TTC549 (cell line): Measurements from ENCODE around the gene SIGMAR1.
"Not testable (repeated sequence)": the region's sequence is repeated elsewhere in the genome, so short reads cannot be mapped to it uniquely, and the experiment has no call there.

Experiments used
- FAIRE-seq: peaks from 2 replicates; lab custom pipeline; 2012; peaks lifted over from hg19 to GRCh38; lab: Jason Lieb, UNC

Gene SIGMAR1

DNA sequence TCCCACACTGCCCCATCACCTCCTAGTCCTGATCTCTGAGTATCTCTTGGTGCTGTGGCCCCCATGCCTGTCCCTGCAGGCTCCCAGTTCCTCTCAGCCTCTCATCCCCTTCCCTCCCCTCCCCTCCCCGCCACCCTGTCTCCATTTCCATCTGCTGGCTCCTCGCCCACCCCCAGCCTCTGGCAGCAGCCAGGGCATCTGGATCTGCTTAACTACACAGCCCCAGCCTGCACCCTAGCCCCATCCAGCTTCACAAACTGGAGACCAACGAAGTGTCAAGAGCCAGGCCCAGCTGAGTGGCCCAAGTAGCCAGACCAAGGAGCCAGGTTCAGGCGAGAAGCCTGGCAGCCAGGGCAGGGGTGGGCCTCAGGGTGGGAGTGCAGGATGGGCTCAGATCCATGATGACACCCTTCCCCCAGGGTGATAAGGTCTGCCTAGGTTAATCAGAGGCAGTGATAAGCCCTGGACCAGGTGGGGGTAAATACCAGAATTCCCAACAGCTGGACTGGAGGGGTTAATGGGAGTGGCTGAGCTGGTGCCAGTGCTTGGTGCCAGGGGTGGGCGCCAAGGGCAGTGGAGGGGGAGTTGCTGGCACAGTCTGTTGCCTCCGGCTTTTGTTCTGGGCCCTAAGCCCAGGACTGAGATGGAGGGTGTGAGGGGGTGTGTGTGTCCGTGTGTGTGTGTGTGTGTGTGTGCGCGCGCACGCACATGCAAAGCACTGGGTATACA is 16.9 kb upstream of the SIGMAR1 start:
- FAIRE-seq = no peak

DNA sequence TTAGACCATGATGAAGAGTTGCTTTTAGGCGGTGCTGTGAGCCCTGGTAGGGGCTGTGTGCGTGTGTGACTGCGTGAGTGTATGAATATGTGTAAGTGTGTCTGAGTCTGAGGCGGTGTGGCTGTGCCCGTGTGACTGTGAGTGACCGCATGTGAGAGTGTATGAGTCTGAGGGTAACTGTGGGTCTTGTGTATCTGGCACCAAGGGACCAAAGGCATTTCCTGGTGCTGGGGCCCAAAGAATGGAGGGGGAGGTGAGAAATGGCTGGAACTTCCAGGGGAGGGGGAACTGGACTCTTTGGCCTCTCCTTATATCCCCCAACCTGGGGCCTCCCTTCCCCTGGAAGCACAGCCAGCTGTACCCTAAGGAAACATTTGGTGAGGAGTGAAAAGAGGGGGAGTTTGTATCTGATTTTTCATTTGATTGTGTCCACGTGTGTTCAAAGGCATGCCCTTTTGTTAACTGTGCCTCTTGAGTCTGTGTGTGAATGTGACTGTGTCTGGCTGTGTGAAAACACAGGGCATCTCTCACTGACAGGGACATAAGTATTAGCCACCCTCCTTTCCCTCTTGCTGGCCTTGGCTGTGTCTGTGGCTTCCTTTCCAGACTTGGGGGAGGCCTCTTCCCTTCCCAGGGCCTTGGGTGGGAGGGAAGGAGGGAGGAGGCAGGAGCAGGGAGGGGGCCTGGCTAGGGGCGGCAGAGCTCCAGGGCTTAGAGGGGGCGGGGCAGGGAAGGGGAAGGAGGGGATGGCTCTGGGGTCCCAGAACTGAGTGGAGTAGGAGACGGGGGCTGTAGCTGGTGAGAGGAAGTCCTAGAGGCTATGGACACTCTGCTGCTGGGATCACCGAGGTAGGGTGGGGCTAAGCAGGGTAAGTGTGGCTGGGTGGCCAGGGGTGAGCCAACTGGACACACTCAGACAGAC is 15.8 kb upstream of the SIGMAR1 start:
- no peak for FAIRE-seq

DNA sequence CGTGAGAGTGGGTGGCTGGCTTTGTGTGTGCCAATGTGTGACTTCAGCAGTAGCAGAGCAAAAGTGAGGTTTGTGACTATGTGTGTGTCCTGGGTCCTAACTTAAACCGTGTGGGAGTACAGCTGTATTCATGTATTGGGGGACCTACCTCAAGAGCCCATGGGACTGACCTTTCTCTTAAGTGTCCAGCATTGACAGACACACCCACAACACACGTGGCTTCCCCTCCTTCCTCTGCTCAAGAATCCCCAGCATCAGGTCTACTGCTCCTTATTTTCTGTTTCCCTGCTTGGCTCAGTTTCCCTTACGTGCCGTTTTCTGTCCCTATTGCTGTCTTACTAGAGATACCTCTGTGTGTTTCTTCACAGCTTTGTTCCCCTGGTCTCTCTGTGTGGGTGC is 15.0 kb upstream of the SIGMAR1 start:
- no peak for FAIRE-seq

DNA sequence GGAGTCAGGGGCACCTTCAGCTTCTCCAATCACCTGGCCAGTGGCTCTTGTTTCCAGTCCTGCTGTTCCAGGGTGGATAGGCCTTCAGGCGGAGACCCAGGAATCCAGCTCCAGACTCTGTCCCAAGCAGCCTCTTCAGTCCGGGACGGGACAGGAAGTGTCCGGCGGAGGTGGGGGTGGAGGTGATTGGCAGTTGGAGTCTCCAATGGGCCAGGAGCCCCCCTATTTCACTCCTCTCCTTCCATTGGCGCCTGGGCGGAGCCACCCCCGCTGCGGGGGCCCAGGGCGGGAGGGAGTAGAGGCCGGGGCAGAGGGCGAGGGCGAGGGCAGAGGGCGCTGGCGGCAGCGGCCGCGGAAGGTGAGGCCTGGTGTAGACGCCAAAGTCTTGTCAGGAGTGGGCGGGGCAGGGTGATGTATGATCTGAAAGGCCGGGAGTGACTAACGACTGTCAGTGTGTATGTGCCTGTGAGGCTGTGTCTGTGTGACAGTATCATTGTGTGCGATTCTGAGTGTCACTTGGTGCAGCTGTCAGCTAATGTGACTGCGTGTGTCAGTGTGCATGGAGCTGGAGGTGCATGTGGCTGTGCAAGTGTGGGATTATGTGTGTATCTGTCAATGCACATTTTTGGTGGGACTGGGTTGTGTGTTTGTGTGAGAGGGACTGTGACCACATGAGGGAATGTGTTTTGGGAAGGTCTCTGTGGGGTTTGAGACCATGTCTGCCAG is 14.5 kb upstream of the SIGMAR1 start, which contains the start of gene IL11RA:
Gene IL11RA, plus strand, starts transcription at position 310 of the 726 bp plus-strand sequence. CDS start 3,033 bp downstream, outside the sequence.
- FAIRE-seq = no peak

DNA sequence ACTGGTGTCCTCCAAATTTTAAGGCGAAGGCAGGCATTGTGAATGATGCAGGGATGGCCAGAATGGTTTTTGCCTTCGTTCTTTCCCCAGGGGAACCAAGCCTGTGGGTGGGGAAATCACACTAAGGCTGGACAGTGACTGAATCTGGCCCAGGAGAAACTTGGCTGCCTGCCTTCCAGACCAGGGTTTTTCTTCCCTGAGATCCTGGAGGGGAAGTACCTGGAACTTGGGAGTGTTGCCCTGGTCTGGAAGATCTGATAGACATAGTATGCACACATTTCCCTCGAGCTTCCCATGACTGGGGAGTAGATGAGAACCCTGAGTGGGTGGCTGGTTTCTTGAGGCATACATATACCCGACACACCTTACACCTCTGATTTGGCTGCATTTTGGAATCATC is 13.7 kb upstream of the SIGMAR1 start:
- FAIRE-seq = no peak

DNA sequence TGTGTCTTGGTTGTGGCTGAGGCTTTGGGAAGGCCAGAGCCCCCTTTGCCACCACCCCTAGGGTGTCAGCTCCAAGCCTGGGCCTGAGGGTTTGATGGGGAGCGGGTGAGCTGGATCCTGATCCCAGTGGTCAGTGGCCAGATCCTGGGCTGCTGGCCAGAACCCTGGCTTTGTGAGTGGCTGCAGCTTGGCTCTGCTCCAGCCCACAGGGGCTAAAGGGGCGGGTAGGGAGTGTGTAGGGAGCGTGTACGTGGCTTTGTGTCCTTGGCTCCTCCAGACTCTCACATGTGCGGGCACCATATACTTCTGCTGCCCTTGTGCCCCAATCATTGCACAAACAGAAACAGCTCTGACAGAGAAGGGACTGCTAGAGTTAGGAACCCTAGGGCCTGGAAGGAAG is 13.2 kb upstream of the SIGMAR1 start:
- no peak for FAIRE-seq

DNA sequence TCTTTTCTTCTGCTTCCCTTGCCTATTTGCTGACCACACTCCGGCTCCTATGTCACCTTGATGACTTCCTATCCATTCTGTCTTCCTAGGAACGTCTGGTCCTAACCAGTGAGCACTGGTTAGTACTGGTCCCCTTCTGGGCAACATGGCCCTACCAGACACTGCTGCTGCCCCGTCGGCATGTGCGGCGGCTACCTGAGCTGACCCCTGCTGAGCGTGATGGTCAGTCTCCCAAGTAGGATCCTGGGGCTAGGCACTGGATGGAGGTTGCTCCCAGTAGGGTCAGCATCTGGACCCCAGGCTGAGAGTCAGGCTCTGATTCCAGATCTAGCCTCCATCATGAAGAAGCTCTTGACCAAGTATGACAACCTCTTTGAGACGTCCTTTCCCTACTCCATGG is 11.1 kb upstream of the SIGMAR1 start:
- no peak for FAIRE-seq

DNA sequence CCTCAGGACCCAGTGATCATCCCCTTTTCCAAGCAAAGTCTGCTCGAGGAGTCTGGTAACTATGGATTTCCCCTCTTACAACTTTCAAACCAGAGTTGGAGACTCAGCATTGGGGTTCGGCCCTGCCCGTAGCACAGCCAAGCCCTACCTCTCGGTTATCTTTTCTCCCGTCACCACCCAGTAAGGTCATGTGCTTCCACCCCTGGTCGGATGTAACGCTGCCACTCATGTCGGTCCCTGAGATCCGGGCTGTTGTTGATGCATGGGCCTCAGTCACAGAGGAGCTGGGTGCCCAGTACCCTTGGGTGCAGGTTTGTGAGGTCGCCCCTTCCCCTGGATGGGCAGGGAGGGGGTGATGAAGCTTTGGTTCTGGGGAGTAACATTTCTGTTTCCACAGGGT is 10.1 kb upstream of the SIGMAR1 start:
- FAIRE-seq = no peak

DNA sequence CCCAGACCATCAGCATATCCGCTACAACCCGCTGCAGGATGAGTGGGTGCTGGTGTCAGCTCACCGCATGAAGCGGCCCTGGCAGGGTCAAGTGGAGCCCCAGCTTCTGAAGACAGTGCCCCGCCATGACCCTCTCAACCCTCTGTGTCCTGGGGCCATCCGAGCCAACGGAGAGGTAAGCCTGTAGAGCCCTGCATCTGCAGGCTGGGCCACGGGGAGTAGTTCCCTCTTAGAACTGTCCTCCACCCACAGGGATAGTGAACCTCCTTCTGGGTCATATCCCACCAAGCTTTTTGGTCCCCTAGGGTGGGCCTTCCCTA is 9.5 kb upstream of the SIGMAR1 start:
- no peak for FAIRE-seq

DNA sequence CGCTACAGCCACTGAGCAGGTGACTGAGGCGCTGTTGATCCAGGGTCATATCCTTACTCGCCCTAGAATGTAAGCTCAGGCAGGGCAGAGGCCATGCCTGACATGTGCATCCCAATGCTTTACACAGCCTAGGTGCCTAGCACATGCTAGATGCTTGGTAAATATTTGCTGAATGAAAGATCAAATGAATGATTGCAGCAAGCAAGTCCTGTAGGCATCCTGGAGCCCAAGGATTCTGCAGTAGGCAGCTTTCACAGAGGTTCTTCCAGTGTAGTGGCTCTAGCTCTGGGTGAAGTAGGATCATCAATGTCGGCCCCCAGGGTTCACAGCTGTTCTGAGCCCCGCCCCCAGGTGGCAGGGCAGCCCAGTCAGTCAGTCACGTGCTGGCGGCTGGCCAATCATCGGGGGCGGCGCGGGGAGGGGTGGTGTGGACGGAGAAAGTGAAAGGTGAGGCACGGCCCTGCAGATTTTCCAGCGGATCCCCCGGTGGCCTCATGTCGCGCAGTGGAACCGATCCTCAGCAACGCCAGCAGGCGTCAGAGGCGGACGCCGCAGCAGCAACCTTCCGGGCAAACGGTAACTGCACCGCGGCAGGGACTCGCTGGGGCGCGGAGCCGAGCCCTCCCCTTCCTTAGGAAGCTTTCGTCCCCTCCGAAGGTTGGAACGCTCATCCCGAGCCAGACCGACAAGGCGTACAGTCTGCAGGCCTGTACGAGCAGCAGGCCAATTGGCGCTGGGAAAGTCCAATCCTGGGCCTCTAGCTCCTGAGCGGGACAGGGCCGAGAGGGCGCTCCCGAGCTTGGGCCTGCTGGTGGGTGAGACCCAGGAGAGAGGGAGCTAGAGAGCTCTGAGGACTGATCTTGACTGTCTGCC is 8.9 kb upstream of the SIGMAR1 start, which contains the start of gene GALT:
Gene GALT, plus strand, starts transcription at position 465 of the 873 bp plus-strand sequence. Its CDS starts 30 bp downstream, at position 495.
- no peak for FAIRE-seq

DNA sequence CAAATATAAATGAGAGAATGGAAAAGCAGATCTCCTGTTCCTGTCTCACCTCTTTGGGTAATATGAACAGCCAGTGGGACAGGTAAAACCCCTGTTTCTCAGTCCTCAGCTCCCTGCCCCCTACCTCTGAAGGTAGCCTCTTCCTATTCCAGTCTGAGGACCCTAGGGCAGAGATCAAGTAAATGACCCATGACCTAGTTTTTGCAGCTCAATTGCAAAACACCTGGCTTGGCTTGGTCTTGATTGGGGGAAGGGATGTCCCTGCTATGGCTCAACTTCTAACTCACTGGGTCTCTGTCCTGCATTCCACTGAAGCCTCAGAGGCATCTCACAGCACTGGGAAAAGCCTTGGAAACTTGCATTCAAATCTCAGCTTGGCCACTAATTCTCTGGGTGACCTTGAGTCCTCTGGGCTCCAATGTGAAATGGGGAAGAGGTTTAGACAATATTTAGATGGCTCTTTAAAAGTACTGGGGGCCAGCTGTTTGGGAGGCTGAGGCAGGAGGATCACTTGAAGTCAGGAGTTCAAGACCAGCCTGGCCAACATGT is 7.3 kb upstream of the SIGMAR1 start:
- FAIRE-seq = no peak

DNA sequence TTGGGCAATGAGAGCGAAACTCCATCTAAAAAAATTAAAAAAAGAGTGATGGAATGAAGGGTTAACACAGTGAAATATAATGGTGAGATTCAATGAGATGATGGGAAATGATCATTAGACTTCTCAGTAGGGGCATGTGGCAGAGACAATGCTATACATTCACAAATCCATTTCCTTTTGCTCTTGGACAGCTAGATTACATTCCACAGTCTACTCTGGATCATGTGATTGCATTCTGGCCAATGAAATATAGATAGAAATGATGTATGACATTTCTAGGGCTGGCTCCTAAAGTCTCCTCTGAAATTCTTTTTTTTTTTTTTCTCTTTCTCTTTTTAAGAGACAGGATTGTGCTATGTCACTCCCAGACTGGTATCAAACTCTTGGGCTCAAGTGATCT is 5.1 kb upstream of the SIGMAR1 start:
- FAIRE-seq = no peak

DNA sequence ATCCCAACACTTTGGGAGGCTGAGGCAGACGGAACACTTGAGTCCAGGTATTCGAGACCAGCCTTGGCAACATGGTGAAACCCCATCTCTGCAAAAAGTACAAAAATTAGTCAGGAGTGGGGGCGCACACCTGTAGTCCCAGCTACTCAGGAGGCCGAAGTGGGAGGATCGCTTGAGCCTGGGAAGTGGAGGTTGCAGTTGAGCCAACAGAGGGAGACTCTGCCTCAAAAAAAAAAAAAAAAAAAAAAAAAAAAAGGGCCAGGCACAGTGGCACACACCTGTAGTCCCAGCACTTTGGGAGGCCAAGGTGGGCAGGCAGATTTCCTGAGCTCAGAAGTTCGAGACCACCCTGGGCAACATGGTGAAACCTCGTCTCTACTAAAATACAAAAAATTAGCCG is 1.7 kb upstream of the SIGMAR1 start:
- not testable (repeated sequence) for FAIRE-seq

DNA sequence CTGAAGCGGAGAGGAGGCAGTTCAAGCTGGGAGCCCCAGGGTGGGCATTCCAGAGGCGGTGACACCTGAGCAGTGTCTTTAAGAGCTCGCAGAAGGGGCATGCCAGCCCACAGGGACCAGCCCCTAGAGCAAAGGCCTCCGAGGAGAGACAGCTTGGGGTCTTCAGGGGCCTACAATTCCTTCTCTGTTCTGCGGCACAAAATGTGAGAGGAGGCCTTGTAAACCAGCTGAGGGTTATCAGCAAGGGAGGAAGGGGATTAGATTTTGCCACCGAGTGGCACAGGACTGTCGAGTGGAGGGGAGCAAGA is 505 bp upstream of the SIGMAR1 start:
- no peak for FAIRE-seq

DNA sequence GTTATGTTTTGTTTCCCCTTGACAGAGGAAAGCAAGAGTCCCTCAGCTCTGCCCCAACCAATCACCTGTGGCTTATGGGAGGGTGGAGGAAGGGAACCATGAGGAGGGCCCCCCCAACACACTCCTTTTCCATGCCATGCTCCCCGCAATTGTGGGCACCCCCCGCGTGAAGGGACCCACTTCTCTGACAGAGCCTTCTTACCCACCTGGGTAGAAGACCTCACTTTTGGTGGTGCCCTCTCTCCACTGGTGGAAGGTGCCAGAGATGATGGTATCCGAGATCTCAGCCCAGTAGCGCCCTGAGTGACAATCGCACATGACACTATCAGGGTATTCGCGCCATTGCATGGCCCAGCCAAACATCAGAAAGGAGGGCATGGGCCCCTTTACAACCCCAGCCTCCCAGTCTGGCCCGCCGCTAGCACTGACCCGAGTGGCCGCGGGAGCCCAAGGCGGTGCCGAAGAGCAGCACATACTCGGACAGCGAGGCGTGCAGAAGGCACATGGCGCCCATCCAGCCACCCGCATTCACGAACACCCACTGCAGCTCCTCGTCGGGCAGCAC is 714 bp downstream of the SIGMAR1 start:
- FAIRE-seq = no peak

DNA sequence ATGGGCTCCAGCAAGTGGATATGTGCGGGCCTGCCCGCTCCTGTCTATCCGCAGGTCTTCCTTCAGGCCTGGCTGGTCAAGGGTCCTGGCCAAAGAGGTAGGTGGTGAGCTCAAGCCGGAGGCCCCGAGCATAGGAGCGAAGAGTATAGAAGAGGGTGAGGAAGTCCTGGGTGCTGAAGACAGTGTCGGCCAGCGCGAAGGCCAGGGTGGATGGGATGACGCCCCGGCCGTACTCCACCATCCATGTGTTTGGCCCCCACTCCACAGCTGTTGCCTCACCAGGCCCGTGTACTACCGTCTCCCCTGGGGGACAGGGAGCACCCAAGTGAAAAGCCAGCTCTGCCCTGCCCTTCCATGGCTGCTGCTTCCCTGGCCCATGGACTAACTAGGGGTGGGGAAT is 2.0 kb downstream of the SIGMAR1 start:
- no peak for FAIRE-seq

DNA sequence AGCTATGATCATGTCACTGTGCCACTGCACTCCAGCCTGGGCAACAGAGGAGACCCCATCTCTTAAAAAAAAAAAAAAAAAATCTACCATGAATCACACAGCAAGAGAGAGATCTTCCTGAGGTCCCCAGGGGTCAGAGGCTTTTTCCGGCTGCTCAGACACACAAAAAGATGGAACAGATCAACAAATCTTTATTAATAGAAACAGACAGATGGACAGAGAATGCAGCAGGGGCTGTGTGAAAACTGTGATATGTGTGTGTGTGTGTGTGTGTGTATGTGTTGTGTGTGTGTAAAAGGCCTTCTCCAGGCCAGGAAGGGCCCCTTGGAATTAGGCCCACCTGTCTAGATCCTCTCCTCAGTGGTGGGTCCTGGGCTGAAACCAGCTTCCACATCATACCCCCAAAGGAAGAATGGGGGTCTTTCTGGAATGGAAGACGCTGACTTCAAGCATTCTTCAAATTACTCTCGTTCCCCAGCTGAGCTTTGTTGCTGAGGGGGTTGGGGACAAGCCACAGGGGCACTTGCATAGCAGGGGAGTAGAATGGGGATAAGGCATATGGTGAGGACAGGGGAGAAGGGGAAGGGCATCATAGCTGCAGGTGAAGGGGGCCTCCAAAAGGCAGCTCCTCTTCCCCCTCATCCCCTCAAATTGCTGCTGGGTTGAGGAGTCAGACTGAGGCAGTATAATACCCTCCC is 2.9 kb downstream of the SIGMAR1 start:
- no peak for FAIRE-seq

DNA sequence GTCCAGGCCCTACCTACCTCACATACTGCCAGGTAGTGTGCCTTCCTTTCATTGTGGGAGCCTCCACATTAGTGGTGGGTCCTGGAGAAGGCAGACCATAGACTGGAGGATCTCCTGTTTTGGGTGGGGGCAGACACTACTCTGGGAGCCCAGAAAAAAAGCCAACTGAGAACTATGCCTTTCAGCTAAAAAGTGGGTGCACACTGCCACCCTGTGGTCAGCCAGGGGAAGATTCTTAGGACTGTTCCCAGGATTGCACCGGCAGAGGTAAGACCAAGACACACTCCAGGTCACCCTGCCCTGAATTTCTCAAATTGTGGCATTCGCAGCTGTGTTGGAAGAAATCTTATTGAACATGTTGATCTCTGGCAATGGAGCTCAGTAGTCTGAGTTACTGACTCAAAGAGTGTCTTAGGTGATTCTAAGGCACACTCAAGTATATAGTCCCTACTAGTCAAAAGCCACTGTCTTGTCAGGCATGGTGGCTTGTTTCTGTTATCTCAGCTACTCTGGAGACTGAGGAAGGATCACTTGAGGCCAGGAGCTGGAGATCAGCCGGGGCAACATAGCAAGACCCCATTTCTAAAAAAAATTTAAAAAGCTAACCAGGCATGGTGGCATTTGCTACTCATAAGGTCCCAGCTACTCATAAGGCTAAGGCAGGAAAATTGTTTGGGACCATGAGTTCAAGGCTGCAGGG is 3.6 kb downstream of the SIGMAR1 start:
- peak; percentile 38 for FAIRE-seq

DNA sequence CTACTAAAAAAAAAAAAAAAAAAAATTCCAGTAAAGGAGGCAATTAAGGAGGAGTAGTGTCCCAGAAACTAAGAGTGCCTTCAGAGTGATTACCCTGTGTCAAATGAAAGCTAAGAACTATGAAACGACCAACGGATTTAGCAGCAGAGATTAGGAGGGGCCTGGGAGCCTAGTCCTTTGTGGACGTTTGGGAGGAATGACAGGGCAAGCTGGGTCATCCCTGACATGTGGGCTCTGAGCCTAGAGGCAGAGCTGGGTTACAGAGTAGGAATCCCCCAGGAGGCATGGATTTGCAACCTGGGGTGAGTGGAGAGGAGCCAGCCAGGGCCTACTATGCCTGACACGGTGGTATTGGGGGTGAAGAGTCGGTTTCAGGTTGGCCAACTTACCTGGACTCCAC is 4.4 kb downstream of the SIGMAR1 start:
- no peak for FAIRE-seq
